GM21717 (cell line): ENCODE data around the gene GFRA1.
"Not testable (repeated sequence)": the region's sequence is repeated elsewhere in the genome, so short reads cannot be mapped to it uniquely, and the experiment has no call there.

Source experiments
- ATAC-seq: cut with Tn5 transposase; IDR thresholded peaks from one replicate; pipeline ENCODE4 v1.9.1; 2021; ENCODE audit warnings: mild to moderate bottlenecking, moderate library complexity; ENCODE audit not compliant: unreplicated experiment

Gene GFRA1

GRCh38 chr10:116079355-116079754, 193.7 kb downstream of the GFRA1 start:
- ATAC-seq, result no peak

- no peak for ATAC-seq
These were observed 196.4 kb downstream of the GFRA1 start for GRCh38 chr10:116076621-116077020.

- ATAC-seq, result no peak
These were observed 199.5 kb downstream of the GFRA1 start for GRCh38 chr10:116073510-116073909.

- ATAC-seq, result no peak
These were observed 200.0 kb downstream of the GFRA1 start for GRCh38 chr10:116073001-116073400.

GRCh38 chr10:116071453-116072148, 201.4 kb downstream of the GFRA1 start:
- no peak for ATAC-seq

- no peak for ATAC-seq
These were observed 202.2 kb downstream of the GFRA1 start for GRCh38 chr10:116070743-116071320.

GRCh38 chr10:116069856-116070255, 203.2 kb downstream of the GFRA1 start:
- ATAC-seq, result no peak

GRCh38 chr10:116067825-116068224, 205.2 kb downstream of the GFRA1 start:
- no peak for ATAC-seq

- ATAC-seq, result no peak
These were observed 209.9 kb downstream of the GFRA1 start for GRCh38 chr10:116063107-116063506.

GRCh38 chr10:116060864-116061263, 212.1 kb downstream of the GFRA1 start:
- no peak for ATAC-seq

GRCh38 chr10:116059320-116059719, 213.7 kb downstream of the GFRA1 start:
- ATAC-seq, result no peak

- ATAC-seq, result no peak
These were observed 216.3 kb downstream of the GFRA1 start for GRCh38 chr10:116056445-116057293.

GRCh38 chr10:116055917-116056252, 217.1 kb downstream of the GFRA1 start:
- ATAC-seq, result no peak

GRCh38 chr10:116055252-116055916, 217.6 kb downstream of the GFRA1 start:
- no peak for ATAC-seq

- ATAC-seq, result no peak
These were observed 219.1 kb downstream of the GFRA1 start for GRCh38 chr10:116053910-116054309.

GRCh38 chr10:116053009-116053730, 219.8 kb downstream of the GFRA1 start:
- ATAC-seq, result not testable (repeated sequence)

- ATAC-seq, result not testable (repeated sequence)
These were observed 220.5 kb downstream of the GFRA1 start for GRCh38 chr10:116052522-116052921.

GRCh38 chr10:116049974-116050304, 223.1 kb downstream of the GFRA1 start:
- ATAC-seq, result no peak

- no peak for ATAC-seq
These were observed 223.6 kb downstream of the GFRA1 start for GRCh38 chr10:116049158-116049973.
